GM12891 (cell line): Measurements from ENCODE around the gene DLG5.

Experiments
- POLR2A ChIP-seq: IDR thresholded peaks from 2 replicates; pipeline ENCODE4 v1.6.1; 2011; ENCODE audit warnings: low read depth, low read length, control low read depth
- POLR2AphosphoS5 ChIP-seq: IDR thresholded peaks from 2 replicates; pipeline ENCODE4 v1.6.1; 2011; ENCODE audit warnings: low read depth, low read length, control low read depth
- POU2F2 ChIP-seq: IDR thresholded peaks from 2 replicates; pipeline ENCODE4 v1.6.1; 2011; ENCODE audit warnings: low read depth, mild to moderate bottlenecking, control low read depth, low read length, moderate library complexity
- TAF1 ChIP-seq: IDR thresholded peaks from 2 replicates; pipeline ENCODE4 v1.6.1; 2011; ENCODE audit warnings: low read depth, low read length, control low read depth

GRCh38 chr10:77817541-77817940 lies 109.0 kb downstream of the DLG5 start:
- TF ChIP-seq POLR2AphosphoS5 (no peak), POLR2A (no peak), POU2F2 (no peak), TAF1 (no peak)
